ENCODE measurements around the gene SECISBP2L.
"Not testable (repeated sequence)": the region's sequence is repeated elsewhere in the genome, so short reads cannot be mapped to it uniquely, and the experiment has no call there.

The SECISBP2L gene, protein sequence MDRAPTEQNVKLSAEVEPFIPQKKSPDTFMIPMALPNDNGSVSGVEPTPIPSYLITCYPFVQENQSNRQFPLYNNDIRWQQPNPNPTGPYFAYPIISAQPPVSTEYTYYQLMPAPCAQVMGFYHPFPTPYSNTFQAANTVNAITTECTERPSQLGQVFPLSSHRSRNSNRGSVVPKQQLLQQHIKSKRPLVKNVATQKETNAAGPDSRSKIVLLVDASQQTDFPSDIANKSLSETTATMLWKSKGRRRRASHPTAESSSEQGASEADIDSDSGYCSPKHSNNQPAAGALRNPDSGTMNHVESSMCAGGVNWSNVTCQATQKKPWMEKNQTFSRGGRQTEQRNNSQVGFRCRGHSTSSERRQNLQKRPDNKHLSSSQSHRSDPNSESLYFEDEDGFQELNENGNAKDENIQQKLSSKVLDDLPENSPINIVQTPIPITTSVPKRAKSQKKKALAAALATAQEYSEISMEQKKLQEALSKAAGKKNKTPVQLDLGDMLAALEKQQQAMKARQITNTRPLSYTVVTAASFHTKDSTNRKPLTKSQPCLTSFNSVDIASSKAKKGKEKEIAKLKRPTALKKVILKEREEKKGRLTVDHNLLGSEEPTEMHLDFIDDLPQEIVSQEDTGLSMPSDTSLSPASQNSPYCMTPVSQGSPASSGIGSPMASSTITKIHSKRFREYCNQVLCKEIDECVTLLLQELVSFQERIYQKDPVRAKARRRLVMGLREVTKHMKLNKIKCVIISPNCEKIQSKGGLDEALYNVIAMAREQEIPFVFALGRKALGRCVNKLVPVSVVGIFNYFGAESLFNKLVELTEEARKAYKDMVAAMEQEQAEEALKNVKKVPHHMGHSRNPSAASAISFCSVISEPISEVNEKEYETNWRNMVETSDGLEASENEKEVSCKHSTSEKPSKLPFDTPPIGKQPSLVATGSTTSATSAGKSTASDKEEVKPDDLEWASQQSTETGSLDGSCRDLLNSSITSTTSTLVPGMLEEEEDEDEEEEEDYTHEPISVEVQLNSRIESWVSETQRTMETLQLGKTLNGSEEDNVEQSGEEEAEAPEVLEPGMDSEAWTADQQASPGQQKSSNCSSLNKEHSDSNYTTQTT

DNA sequence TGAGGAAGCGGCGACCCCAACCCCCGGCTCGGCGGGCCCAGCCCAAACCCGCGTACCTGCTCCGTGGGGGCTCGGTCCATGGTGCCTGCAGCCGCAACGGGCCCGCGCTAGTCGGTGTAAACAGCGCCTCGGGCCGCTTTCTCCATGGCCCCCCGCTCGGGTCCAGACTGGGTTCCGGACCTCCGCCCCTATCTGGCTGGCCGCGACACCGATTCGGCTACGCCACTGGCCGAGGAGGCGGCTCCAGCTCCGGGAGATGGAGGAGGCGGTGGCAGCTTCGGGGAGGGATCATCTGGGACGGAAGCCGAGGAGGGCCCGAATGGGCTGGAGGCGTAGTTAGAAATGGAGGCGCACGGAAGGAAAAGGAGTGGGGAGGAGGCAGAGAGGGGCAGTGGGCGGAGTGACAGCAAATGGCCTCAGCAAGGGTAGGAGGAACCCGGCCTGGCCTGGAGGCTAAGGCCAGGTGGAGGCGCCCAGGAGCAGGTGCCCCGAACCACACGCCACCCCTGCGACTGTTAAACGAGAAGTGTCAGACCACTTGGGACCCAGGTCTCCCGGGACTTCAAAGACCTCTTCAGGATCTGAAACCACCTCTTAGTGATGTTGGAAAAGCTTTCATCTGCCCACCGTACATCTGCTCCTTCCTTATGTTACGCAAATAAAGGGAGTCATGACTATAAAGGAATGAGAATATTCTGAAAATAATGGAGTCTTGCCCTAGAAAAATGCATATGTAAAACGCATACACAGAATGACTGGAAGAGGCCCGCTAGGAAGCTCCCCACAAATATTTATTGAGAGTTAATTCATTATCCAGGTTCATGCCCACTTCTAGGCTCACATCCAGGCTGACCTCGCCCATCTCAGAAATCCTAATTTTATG, at the start of gene SECISBP2L:
Gene SECISBP2L, minus strand, starts transcription at position 227 of the 883 bp plus-strand sequence. Its CDS starts 147 bp downstream, at position 80.
- peak; percentile 86 for DNase-seq

DNA sequence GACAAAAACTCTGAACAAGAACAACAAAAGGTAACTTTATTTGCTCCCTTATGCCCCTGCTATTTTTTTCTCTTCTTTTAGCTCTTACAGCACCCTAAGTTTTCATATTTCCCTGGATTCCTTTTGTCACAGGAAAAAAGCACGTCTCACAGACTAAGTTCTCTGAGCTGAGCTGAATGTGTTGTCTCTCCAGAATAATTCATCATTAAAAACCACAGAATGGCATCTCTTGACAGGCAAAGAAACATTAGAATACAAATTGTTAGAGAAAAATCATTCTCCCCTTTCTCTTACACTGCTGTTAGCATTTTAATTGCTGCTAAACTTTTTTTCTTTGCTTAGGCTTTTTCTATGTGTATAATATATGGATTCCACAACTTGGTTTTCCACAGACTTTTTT, 48.7 kb upstream of the SECISBP2L start:
- DNase-seq: no peak

DNA sequence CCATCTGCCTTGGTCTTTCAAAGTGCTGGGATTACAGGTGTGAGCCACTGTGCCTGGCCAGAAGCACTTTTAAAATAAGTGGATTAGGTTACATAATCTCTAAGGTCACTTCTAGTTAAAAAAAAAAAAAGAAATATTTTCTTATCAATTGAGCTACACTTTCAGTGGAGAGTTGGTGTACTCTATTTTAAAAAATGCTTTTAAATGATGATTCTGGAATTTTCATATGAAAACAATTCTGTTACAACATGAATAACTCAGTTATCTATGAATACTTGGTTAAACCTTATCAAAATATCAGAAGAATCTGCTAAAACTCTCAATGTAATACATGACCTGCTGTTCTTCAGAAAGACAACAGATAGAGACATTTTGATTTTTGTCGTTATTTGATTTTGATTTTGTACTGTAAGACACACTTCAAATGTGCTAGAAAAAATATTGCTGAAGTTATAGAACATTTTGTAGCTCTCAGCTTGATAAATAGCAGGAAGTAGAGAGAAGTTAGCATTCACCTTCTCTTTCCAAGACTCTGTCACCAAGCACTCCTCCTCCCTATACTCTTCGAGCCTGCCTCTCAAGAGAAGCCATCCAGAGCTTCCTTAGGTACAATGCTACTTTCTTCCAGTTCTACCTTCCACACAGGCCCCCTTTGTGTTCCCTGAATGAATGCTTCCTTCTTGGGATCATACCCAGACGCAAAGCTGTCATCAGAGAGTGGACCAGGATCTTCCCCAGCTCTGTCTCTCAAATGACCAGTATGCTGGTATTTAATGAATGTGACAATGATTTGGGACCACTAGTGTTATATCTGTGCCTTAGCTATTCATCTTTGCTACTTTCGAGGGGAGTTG, 47.2 kb upstream of the SECISBP2L start:
- DNase-seq: no peak

DNA sequence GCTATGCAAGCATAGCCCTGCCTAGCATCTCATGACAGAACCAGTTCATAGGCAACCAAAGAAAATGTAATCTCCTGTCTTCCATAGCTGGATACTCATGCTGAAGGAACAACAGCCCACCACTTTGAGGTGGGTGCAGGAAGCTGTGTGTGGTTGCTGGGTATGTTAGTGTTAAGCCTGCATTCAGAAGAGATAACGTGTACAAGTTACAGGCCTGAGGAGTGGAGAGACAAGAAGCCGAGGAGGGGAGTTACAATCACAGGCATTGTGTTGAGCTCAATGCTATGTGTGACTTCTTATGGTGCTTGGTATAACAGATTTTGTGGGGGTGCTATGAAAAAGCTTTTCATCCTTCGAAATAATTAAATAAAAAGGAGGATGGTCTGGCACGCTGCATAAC, 42.8 kb upstream of the SECISBP2L start:
- no peak for DNase-seq

DNA sequence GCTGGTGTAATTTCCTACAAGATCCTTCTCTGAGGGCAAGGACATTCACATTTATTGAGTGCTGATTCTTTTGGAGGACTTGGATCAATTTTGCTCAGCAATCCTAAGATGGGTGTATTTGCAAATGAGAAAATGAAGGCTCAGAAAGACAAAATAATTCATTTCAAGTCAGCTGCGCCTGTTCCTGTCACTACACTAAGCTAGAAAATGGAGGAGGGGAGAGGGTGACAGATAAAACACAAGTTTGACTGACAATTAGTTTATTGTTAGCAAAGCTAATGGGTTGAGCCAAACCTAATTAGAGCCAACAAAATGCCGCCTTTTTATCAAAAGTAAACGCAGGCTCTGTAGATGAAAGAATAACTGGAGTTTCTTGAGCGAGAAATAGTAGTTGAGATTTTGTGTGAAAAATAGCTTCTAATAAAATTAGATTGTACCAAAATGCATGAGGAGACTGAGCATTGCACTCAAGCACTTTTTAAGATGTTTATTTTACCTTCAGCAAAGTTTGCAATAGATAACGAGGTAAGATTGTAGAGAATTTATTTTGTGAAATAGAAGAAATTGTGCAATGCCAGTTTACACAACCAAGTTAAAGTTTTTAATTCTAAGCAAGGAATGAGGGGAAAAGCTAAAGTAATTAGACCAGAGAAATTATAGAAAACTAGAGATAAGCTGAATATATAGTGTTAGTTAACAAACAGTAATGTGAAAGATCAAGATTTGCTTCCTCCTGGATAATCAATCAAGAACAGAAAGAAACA, 39.6 kb upstream of the SECISBP2L start:
- no peak for DNase-seq

DNA sequence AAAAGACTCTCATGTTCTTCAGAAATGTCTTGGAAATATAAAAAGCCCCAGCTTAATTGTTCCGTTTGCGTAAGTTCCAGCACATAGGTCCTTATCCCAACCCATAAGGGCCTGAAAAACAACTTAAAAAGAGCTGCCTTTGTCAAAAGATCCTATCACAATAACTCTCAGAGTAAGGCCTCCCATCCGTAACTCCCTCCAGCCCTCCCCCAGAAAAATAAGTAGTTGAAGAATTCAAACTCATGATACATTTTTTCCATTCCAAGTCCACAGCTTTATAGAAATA, 38.0 kb upstream of the SECISBP2L start:
- DNase-seq: no peak

DNA sequence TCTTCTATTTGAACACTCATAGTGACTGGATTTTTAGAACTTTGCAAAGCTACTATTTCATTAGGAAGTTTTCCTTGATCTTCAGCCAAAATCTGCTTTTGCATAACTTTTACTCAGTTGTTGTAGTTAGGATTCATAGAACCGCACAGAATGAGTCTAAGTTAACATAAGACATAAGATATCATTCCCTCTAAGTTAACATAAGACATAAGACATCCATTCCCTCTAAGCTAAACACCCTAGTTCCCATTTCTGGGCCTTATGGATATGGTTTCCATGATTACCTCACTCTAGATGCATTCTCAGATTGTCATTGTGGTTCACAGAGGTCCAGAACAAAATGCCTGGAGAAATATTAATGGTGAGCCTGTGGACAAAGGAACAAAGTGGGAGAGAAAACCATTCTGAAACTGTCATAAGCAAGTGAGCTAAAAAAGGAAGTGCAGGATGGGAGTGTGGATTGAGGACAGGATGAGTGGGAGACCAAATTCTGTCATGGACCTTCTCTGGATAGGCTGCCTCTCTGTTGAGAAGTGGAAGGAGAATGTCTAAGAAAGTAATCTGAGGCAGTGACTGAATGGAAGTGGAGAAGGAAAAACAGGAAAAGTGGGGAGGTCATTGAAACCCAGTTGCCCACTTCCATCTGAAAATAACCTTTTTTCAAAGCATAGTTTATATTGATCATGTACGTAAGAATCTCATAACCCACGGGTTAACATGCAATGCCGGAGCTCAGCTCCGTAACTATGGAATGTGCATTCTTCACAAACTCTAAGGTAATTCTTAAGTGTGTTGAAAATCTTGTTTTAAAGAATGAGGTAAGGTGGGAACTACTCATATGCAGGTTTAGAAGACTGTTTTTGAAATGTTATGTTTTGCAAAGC, 37.4 kb upstream of the SECISBP2L start:
- DNase-seq: no peak

DNA sequence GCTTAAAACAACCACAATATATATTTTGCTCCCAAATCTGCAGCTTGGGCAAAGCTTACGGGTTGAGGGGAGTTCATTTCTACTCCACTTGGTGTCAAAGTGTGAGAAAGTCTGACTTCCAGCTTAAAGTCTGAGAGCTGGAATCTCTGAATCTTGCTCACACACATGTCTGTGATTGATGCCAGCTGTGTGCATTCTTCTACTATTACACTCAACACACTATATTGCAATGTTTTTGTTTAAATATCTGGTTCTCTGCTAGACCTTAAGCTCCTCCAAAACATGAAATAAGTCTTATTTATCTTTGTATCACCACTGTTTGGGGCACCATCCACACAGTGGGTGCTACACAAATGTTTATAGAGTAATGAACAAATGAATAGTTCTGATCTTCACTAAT, 36.7 kb upstream of the SECISBP2L start:
- DNase-seq: no peak

DNA sequence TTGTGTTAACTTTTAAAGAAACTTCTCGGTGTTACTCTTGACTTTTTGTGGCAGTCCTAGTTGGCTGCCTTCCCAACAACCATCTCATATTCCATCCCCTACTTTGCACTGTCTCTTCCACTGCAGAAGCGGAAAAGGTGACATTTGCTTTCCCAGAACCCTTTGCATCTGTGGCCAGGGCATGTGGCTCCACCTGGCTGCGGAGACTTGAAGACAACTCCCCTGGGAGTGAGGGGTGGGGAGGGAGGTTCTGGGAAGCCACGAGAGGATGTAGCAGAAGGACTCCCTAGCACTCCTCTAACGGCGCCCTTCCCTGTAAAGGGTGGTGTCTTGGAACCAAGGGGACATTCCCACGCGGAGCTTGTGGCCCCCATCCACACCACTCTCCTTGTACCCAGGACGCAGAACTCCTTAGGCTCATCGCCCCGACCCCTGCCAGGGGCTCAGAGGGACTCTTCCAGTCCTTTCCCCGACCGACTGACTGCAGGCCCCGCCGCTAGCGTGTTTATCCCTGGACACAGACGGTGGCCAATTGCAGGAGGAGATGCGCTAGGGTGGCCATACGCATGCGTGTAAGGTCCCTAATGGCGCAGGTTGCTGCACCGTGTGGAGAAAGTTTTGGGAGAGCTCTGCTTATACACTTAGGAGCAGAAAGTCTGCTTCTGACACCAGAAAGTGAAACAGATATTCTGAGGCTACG, 33.2 kb upstream of the SECISBP2L start:
- no peak for DNase-seq

DNA sequence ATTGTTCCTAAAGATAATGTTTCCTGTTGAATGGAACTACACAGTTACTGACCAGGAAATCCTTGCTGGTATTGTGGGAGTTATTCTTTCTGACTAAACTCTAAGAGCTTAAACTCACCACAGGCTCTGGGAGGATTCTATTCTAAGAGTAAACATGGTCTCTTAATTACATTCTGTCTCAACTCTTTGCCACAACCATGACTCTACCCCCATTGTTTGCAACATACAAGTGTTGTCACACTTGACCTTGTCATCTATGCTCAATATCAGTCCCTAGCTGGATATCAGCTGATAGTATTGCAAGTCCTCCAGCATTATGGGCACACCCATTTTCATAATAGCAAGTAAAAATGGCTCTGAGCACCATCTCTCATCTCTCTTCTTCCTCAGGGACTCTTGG, 29.6 kb upstream of the SECISBP2L start:
- no peak for DNase-seq

DNA sequence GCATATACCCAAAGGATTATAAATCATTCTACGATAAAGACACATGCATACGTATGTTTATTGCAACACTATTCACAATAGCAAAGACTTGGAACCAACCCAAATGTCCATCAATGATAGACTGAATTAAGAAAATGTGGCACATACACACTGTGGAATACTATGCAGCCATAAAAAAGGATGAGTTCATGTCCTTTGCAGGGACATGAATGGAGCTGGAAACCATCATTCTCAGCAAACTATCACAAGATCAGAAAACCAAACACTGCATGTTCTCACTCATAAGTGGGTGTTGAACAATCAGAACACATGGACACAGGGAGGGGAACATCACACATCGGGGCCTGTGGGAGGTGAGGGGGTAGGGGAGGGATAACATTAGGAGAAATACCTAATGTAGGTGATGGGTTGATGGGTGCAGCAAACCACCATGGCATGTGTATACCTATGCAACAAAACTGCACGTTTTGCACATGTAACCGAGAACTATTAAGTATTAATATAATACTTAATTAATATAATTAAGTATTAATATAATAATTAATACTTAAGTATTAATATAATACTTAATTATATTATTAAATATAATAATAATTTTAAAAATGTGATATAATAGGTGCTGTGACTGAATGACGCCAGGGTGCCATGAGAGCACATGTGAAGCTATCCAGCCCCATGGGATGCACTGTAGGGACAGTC, 28.5 kb upstream of the SECISBP2L start:
- DNase-seq: not testable (repeated sequence)

DNA sequence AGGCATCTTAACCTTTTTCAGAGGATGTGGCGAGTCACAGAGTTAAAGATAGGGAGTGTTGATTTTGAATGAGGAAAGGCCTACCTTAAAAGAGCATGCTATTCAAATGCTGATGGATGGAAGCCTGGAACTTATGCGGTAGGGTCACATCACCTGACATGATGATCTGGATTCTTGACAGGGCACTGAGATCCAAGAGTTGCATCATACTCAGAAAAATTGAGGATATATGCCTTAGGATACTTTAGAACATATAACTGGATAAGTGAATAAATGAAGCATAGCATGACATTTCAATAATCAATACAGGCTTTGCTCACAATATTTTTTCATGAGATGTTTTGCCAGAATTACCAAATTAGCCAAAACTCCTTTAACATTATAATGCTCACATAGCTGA, 20.1 kb upstream of the SECISBP2L start:
- no peak for DNase-seq

DNA sequence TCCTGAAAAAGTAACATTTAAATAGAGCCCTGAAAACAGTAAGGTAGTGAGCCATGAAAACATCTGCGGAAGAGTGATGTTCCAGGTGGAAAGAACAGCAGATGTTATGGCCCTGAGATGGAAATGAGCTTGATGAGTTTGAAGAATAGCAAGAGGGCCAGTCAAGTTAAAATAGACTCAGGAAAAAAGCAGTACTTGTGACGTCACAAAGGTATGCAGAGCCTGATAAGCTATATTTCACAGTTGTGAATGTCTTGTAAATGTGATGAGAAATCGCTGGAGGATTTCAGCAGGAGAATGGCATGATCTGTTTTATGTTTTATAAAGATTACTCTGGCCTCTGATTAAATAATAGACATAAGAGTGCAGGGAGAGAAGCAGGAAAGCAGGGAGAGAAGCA, 18.6 kb upstream of the SECISBP2L start:
- no peak for DNase-seq

DNA sequence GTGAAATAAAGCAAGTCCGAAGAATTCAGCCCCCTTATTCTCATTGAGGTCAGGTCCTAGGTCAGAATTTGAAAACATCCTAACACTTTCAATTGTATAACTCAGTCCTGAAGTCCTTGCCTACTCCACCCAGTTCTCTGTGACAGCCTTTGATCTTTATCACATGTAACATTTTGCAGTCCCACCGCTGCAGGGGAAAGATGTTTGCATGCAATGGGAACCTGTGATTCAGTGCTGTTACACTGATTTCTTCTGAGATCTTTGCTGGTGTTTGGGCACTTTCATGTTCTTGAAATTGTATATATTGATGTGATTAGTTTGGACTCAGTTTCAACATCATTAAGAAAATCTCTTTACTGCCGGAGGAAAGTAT, 18.0 kb upstream of the SECISBP2L start:
- no peak for DNase-seq

DNA sequence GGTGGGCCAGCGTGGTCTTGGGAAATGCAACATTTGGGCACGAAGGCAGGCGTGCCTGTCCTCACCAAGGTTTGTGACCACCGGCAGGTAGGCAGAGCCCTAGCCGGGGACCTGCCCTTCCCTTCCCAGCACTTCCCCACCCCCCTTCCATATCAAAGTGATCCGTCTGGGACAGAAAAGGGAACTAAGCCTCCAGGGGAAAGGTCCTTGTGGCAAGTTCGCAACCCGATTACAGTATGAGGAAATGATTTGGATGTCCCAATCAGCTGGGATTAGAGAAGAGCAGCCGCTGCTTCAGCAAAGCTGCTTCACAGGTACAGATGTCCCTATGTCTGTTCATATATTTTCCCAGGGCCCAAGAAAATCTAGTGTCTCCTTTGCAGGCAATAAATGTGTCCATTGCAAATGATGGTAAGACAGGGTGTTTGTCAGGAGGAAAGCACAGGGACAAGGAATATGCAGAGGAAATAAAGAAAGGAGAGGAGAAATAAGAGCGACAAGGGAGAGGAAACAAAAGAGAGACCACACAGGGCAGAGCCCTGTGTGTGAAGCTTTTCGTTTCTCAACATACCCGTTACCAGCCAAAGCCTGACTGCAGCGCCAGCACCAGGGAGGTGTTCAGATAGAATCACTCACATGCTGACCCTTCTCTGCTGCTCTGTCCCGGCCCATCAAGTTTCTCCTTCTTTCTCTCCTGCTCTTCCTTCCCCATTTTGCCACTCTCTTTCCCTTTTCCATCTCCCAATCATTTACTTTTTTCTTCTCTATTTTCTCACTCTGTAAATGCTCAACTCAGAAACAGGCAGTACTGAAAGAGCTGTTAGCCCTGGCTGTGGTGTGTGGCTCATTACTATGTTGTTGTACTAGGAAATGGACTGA, 17.4 kb upstream of the SECISBP2L start:
- DNase-seq: no peak

DNA sequence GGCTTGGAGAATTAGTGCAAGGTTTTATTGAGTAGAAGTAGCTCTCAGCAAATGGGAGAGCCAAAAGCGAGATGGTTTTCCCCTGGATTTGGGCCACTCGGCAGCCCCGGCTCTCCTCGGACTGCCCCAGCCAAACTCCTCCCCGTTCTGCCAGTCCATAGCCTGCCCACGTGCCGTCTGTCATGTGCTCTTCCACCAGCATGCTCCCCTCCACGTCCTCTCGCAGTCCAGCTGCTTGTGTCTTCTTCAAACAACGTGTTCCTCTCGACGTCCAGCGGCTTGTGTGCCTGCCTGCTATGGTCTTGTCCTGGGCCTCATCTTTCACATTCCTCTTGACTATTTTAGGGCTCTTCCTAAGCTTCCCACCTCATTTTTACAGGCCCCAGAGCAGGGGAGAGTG, 16.7 kb upstream of the SECISBP2L start:
- no peak for DNase-seq

DNA sequence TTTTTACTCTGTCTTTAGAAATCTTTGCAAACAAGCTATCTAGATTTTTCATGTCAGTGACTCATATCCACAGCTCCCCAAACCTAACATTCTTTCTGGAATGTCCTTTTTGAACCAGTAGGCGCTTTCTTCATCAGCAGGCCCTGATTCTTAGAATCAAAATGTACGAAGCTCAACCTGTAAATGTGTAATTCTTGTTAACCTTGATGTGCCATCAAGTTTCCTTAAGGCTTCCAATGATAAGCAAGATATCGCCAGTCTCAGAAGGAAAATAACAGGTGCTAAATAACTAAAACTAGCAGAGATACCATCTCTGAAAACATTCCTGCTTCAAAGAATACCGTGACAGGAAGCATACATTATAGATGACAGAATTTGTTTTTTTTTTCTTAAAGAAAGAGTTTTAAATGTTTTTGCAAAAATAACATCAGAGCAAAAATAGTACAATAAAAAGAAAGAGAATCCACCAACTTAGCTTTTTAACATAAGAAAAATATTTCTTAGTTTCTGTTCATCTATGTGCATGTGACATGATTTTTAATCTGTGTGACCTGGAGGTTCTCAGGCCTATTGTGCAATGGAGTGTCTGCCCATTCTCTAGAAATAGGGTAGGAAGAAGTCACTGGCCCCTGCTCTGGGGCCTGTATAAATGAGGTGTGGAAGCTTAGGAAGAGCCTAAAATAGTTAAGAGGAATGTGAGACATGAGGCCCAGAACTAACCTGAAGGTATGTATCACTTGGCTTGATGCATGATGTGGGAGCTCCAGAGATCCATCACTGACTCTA, 14.7 kb upstream of the SECISBP2L start:
- no peak for DNase-seq
